Keratinocyte (primary cell): ENCODE measurements around the gene COL9A2. TPM values are rescaled to one million over a fixed set of nuclear protein-coding genes. Genes with fewer than 3 reads are reported as not detected.

Experiments used
- DNase-seq: peaks from one replicate; pipeline ENCODE4 v3.0.0-alpha.2; 2011; ENCODE audit warnings: low read depth, missing footprints, low spot score
- FAIRE-seq: peaks from 2 replicates; lab custom pipeline; 2011; peaks lifted over from hg19 to GRCh38; lab: Jason Lieb, UNC
- H2AFZ ChIP-seq: 2 replicates; pipeline ENCODE4 v1.6.0; 2012; ENCODE audit warnings: low read length, control low read depth, inconsistent platforms; ENCODE audit not compliant: control insufficient read depth
- H3K27ac ChIP-seq: 2 replicates; pipeline ENCODE4 v1.5.1; 2011; ENCODE audit warnings: low read length; ENCODE audit not compliant: control insufficient read depth, insufficient read depth
- H3K27me3 ChIP-seq: 3 replicates; pipeline ENCODE4 v1.6.0; 2011; ENCODE audit warnings: low read length; ENCODE audit not compliant: control insufficient read depth, insufficient read depth; ENCODE audit errors: extremely low read depth
- H3K36me3 ChIP-seq, 2 experiments: 2 replicates in 1 of 2; 3 replicates in 1 of 2; pipeline ENCODE4 v1.5.1; 2011; ENCODE audit warnings: low read length in 2 of 2, mild to moderate bottlenecking in 1 of 2; ENCODE audit not compliant: control insufficient read depth in 2 of 2, insufficient read depth in 2 of 2; ENCODE audit errors: extremely low read depth in 1 of 2
- H3K4me1 ChIP-seq: 3 replicates; pipeline ENCODE4 v1.5.1; 2011; ENCODE audit warnings: low read length; ENCODE audit not compliant: control insufficient read depth, insufficient read depth; ENCODE audit errors: extremely low read depth
- H3K4me2 ChIP-seq: 3 replicates; pipeline ENCODE4 v1.6.0; 2011; ENCODE audit warnings: low read depth, low read length; ENCODE audit not compliant: control insufficient read depth, insufficient read depth; ENCODE audit errors: extremely low read depth
- H3K4me3 ChIP-seq, 3 experiments: fragments of 200-600 bp in 1 of 3; sonication (generic) in 1 of 3; 2 replicates in 2 of 3; 3 replicates in 1 of 3; pipeline ENCODE4 v1.5.1; 2011 to 2016; ENCODE audit warnings: low read length in 3 of 3, mild to moderate bottlenecking in 3 of 3, control low read depth in 2 of 3, inconsistent platforms in 1 of 3, low read depth in 1 of 3, mixed read lengths in 1 of 3, mixed run types in 1 of 3, moderate library complexity in 1 of 3; ENCODE audit not compliant: control insufficient read depth in 2 of 3, insufficient read depth in 2 of 3; ENCODE audit errors: extremely low read depth in 1 of 3
- H3K79me2 ChIP-seq: 2 replicates; pipeline ENCODE4 v1.6.0; 2012; ENCODE audit warnings: low read length; ENCODE audit not compliant: control insufficient read depth, insufficient read depth
- H3K9ac ChIP-seq: 3 replicates; pipeline ENCODE4 v1.6.0; 2011; ENCODE audit warnings: low read length; ENCODE audit not compliant: control insufficient read depth, insufficient read depth; ENCODE audit errors: extremely low read depth
- H3K9me1 ChIP-seq: 3 replicates; pipeline ENCODE4 v1.6.0; 2011; ENCODE audit warnings: low read length; ENCODE audit not compliant: control insufficient read depth, insufficient read depth; ENCODE audit errors: extremely low read depth
- H3K9me3 ChIP-seq: 2 replicates; pipeline ENCODE4 v1.5.1; 2012; ENCODE audit warnings: low read depth, low read length; ENCODE audit not compliant: control insufficient read depth
- H4K20me1 ChIP-seq: 3 replicates; pipeline ENCODE4 v1.6.0; 2011; ENCODE audit warnings: low read length; ENCODE audit not compliant: control insufficient read depth, insufficient read depth; ENCODE audit errors: extremely low read depth
- EZH2 ChIP-seq: IDR thresholded peaks from one replicate; pipeline ENCODE4 v1.6.1; 2012; ENCODE audit warnings: inconsistent platforms, mild to moderate bottlenecking, low read length, moderate library complexity
- dilution Hi-C: fragments of 300-500 bp; cut with MboI; formaldehyde crosslinking; loops from one replicate; pipeline ENCODE4 v1.7.0; 2020; ENCODE audit warnings: low sequenced_read_pairs; ENCODE audit not compliant: extremely low pct_ligation_motif_present
- polyA plus RNA-seq, 5 experiments: library from polyadenylated mRNA; depleted of rRNA in 3 of 5; stranded (reverse) in 3 of 5; stranded (forward) in 1 of 5; unstranded in 1 of 5; fragments of >200 nt; gene quantifications; 1 replicate in 1 of 5; 2 replicates in 3 of 5; 3 replicates in 1 of 5; pipeline versions ENCODE4 v1.2.1 to v1.2.3, GENCODE V29; 2011 to 2012; ENCODE audit warnings: missing spikeins in 2 of 5, low read depth in 1 of 5, low replicate concordance in 1 of 5
- TF ChIP-seq, protein P1 (sequence below), 3 experiments: IDR thresholded peaks in 1 of 3; conservative IDR thresholded peaks in 1 of 3; optimal IDR thresholded peaks in 1 of 3; 2 replicates in 2 of 3; 3 replicates in 1 of 3; pipeline versions ENCODE3 to v1.5.1; 2011; ENCODE audit warnings: low read length in 3 of 3, mild to moderate bottlenecking in 3 of 3, moderate library complexity in 2 of 3, control low read depth in 1 of 3, inconsistent platforms in 1 of 3; ENCODE audit not compliant: insufficient read depth in 2 of 3; ENCODE audit errors: extremely low read depth in 1 of 3

The COL9A2 gene
- polyA plus RNA-seq, 1 donor (not counting 4 experiments of a cell fraction or from before 2014, with no cell fraction given) = 1.6 TPM

DNA sequence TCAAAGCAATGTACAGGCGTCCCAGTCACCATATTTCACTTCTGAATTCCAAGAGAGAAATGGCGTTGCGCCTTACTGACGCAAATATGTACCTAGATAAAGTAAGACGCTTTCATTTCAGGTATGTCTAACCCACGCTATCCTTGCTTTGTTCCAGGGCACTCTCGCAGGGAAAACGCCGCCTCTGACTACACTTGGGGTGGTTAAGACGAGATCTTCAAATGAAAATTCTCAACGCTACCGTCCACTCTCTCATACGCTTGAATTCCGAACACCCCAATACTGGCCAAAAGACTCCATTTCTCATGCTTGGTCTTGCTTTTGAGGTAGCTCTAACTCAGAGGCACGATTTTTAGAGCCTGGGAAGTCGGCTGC is 59.8 kb downstream of the COL9A2 start:
- dilution Hi-C loops = no loop called here
- no peak for FAIRE-seq
- Histone ChIP-seq H3K4me3 (peak overlapping the region; percentile 77 to 85 (median 78)), H3K4me1 (peaks cover 12% of the 10 kb centered on the region), H3K4me2 (peak overlapping the region; percentile 97), H3K79me2 (peaks cover 47% of the 10 kb centered on the region), H3K9me3 (no peaks in the 10 kb centered on the region), H3K9ac (peak overlapping the region; percentile 97), H3K27me3 (no peaks in the 10 kb centered on the region), H3K9me1 (no peaks in the 10 kb centered on the region), H3K36me3 (peaks cover 8 to 16% of the 10 kb centered on the region in 2 experiments), H3K27ac (peak overlapping the region; percentile 98), H4K20me1 (no peaks in the 10 kb centered on the region), H2AFZ (peak overlapping the region; percentile 93)
- TF ChIP-seq EZH2 = no peak
- TF ChIP-seq, protein P1, sequence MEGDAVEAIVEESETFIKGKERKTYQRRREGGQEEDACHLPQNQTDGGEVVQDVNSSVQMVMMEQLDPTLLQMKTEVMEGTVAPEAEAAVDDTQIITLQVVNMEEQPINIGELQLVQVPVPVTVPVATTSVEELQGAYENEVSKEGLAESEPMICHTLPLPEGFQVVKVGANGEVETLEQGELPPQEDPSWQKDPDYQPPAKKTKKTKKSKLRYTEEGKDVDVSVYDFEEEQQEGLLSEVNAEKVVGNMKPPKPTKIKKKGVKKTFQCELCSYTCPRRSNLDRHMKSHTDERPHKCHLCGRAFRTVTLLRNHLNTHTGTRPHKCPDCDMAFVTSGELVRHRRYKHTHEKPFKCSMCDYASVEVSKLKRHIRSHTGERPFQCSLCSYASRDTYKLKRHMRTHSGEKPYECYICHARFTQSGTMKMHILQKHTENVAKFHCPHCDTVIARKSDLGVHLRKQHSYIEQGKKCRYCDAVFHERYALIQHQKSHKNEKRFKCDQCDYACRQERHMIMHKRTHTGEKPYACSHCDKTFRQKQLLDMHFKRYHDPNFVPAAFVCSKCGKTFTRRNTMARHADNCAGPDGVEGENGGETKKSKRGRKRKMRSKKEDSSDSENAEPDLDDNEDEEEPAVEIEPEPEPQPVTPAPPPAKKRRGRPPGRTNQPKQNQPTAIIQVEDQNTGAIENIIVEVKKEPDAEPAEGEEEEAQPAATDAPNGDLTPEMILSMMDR (optimal IDR thresholded peaks at IDR 0.05 in 1 of 3, IDR thresholded peaks at IDR 0.05 in 1 of 3, conservative IDR thresholded peaks at IDR 0.05 in 1 of 3; ENCODE audit: extremely low read depth in 1 of 3, insufficient read depth in 2 of 3, low read length in 3 of 3) = no peak
- DNase-seq = no peak

DNA sequence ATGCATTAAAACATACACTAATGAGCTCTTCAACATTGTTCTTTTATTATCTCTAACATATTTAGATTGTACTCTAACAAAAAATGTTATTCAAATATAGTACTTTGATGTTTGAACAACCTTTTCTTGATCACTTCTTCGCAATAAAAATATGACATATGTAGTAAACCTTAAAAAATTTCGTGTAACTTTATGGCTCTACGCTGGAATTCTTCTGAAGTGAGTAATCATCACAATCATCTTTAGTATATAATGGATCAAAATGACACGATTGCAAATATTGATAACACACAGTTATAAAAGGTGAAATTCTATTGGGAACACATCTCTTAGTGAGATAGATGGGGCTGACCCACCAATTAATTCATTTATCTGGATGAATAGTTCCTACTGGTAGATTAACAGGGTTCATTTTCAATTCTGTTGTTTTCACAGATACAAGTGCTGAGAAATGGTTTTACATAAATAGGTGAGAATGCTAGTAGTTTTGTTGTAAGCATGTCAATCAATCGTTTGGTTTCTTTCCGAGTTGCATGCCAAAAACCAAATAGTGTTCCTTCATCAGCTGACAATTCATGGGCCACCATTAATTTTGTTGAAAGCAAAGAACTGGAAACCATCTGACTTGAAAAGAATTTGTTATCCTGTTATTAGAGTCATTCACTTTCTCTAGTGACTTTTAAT is 60.5 kb downstream of the COL9A2 start:
- no peak for TF ChIP-seq EZH2
- TF ChIP-seq, protein P1 (optimal IDR thresholded peaks at IDR 0.05 in 1 of 3, IDR thresholded peaks at IDR 0.05 in 1 of 3, conservative IDR thresholded peaks at IDR 0.05 in 1 of 3; ENCODE audit: extremely low read depth in 1 of 3, insufficient read depth in 2 of 3, low read length in 3 of 3) = no peak
- dilution Hi-C loops = no loop called here
- peaks cover 47% of the 10 kb centered on the region for H3K79me2 ChIP-seq
- FAIRE-seq = no peak
- H3K4me3 ChIP-seq = peak overlapping the region; percentile 77 to 85 (median 78)
- H3K36me3 ChIP-seq = peaks cover 7 to 16% of the 10 kb centered on the region in 2 experiments
- peak overlapping the region; percentile 97 for H3K4me2 ChIP-seq
- H3K27me3 ChIP-seq = no peaks in the 10 kb centered on the region
- H3K27ac ChIP-seq = peak overlapping the region; percentile 98
- H2AFZ ChIP-seq = no peak overlapping the region
- no peaks in the 10 kb centered on the region for H4K20me1 ChIP-seq
- DNase-seq = no peak
- H3K9me1 ChIP-seq = no peaks in the 10 kb centered on the region
- peak overlapping the region; percentile 97 for H3K9ac ChIP-seq
- H3K4me1 ChIP-seq = peaks cover 12% of the 10 kb centered on the region
- no peaks in the 10 kb centered on the region for H3K9me3 ChIP-seq
